DMS53 treated with DMSO at 0.1 percent for 48 hours (cell line): ENCODE data around the gene NDUFC2.
"Not testable (repeated sequence)": the region's sequence is repeated elsewhere in the genome, so short reads cannot be mapped to it uniquely, and the experiment has no call there.

Experiments used
- DNase-seq: peaks from one replicate; lab custom pipeline; 2025; ENCODE audit not compliant: unreplicated experiment; lab: John Stamatoyannopoulos, UW

The NDUFC2 gene

DNA sequence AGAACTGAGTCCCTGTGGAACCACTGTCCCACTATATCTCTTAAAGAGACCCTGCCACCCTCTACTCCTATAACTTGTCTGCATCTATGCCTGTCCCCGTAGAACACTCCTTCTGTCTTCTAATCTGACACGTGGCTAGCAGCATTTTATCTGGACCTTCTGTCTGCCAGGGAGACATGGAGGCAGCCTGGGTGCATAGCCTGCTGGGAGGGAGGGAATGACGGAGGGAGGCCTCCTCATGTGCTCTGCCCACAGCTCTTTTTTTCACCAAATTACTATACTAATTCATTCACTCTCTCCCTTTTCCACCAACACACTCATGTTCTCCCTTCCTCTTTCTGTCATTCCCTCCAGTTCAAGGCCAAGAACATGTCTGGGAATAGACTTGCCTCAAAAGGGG, 23.6 kb downstream of the NDUFC2 start:
- no peak for DNase-seq

DNA sequence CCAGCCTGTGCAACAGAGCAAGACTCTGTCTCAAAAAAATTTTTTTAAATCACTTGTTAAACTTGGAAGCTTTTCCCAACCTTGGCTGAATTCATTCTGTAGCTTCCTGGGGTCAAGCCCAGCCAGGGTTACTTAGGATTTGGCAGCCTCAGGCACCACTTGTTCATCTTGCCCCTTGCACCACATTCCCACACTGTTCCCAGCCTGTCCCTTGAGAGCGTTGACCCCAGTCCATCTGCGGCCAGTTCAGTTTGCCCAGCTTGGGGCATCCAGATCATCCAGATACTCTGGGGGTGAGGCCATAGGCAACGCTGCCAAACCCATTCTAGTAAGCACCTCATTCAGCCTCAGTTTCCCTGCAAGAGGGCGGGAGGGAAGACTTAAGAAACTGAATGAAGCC, 24.7 kb downstream of the NDUFC2 start:
- no peak for DNase-seq

DNA sequence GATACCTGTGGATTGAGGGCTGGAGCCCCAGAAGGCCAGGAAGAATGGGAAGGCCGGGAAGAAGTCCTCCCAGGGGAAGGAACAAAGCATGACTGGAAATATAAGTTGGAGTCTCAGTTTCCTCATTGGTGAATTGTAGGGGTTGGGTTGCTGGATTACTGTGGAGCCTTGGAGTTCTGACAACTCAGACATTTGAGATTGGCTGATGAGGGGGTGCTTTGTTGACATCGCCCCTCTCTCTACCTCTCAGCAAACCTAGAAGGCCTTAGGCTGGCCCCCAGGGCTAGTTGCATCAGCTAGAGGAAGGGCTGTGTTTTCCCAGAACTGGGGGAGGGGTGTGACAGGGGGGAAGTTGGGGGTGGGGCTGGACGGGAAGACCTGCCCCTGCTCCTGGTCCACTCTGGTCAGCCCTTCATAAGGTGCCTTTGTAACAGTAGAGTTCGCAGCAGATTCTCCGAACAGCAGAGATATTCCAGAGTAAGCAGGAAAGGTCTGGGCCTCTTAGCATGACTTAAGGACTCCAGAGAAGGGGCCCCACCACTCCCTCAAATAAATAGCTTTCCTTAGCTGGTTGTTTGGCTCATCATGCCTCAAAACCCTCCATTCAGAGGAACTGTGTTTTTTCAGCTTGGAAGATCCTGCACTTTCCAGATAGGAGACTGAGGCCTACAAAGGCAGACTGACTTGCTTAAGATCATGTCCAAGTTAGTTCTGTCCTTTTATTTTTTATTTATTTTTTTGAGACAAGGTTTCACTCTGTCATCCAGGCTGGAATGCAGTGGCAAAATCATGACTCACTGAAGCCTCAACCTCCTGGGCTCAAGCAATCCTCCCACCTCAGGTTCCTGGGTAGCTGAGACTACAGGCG, 28.5 kb downstream of the NDUFC2 start:
- DNase-seq: no peak

DNA sequence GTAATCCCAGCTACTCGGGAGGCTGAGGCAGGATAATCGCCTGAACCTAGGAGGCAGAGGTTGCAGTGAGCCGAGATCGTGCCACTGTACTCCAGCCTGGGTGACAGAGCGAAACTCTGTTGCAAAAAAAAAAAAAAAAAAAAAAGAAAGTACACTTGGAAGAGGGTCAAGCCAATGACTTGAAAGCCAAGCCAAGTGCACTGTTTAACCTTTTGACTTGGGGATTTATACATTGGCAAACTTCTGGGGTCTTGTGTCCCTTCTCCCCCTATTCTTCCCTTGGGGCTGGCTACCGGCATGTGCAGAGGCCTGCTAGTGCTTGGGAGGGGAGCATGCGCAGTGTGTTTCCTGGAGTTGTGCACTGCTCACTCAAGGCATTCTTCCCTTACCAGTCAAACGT, 30.3 kb downstream of the NDUFC2 start:
- DNase-seq: no peak

DNA sequence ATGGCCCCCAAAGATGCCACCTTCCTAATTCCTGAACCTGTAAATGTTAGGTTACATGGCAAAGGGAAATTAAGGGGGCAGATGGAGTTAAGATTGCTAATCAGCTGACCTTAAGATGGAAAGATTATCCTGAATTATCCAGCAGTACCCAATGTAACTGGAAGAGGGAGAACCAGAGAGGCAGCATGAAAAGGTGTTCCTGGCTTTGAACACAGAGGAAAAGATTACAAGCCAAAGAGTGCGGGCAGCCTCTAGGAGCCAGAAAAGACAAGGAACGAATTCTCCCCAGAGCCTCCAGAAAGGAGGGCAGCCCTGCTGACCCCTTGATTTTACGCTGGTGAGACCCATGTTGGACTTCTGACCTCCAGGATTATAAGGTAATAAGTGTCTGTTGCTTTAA, 31.1 kb downstream of the NDUFC2 start:
- DNase-seq: no peak

DNA sequence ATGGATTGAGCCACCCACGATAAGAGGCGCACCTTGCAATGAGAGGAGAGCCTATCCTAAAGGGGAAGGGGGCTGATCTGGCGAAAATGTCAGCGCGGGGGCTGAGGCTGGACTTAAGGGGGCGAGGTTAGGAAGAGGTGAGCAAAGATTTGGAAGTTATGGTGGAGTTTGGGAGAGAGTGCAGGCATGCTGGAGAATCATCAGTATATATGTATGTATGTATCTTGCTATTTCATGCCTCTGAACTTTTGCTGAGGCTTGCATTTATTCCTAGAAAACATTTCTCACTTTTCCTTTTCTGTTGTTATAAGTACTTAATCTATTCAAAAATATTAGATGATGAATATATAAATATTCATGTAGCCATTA, 33.2 kb downstream of the NDUFC2 start:
- no peak for DNase-seq

DNA sequence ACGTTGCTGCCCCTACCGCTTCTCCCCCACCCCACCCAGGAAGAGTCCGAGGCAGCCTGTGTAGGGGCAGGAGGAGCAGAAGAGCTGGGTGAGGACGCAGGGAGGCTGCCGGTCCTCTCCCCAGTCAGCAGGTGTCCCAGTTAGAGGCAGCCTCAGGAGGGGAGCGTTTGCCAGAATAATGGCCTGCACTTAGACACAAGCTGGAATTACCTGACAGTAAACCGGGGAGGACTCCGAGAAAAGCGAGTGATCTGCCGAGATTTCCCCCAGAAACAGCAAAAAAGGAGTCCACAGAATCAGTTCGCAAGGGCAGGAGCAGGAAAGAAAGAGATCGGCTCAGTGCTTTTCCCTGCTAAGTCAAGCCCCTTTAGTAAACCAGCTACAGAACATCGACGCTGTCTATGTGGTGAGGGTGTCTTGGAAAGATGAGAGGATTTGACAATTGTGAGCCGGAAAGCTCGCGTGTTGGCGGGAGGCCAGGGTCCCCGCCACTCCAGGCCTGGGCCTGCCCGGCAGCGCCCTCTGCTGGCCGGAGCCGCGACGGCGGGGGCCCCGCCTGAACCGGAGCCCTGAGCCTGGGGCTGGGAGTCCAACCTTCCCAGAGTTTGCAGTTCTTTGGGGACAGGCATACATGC, 33.7 kb downstream of the NDUFC2 start:
- peak; percentile 84 for DNase-seq

DNA sequence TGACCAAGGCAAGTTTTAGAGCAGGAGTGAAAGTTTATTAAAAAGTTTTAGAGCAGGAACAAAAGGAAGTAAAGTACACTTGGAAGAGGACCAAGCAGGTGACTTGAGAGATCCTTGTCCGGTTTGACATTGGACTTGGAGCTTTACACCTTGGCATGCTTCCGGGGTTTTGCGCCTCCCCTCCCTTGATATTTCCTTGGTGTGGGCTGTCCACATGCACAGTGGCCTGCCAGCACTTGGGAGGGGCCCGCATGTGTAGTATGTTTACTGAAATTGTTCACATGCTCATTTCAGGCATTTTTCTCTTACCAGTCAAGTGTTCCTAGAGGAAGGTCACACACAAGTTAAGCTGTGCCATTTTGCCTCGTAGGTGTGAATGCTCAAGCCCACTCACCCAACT, 35.0 kb downstream of the NDUFC2 start:
- no peak for DNase-seq

DNA sequence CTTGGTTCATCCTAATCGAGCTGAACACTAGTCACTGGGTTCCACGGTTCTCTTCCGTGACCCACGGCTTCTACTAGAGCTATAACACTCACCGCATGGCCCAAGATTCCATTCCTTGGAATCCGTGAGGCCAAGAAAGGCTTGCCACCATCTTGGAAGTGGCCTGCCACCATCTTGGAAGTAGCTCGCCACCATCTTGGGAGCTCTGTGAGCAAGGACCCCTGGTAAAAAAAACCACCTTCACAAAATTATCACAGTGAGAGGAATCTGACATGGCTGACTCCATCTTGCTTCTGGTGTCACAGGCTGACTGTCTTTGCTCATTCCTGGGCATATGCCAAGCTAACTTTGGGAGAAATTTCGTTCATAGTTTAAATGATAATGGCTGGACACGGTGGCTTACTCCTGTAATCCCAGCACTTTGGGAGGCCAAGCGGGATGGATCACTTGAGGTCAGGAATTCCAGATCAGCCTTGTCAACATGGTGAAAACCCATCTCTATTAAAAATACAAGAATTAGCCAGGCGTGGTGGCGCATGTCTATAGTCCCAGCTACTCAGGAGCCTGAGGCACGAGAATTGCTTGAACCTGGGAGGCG, 37.7 kb downstream of the NDUFC2 start:
- no peak for DNase-seq

DNA sequence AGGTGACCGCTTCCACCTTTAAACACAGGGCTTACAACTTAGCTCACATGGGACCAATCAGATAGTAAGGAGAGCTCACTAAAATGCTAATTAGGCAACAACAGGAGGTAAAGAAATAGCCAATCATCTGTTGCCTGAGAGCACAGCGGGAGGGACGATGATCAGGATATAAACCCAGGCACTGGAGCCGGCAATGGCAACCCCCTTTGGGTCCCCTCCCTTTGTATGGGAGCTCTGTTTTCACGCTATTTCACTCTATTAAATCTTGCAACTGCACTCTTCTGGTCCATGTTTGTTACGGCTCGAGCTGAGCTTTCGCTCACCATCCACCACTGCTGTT, 38.3 kb downstream of the NDUFC2 start:
- DNase-seq: not testable (repeated sequence)

DNA sequence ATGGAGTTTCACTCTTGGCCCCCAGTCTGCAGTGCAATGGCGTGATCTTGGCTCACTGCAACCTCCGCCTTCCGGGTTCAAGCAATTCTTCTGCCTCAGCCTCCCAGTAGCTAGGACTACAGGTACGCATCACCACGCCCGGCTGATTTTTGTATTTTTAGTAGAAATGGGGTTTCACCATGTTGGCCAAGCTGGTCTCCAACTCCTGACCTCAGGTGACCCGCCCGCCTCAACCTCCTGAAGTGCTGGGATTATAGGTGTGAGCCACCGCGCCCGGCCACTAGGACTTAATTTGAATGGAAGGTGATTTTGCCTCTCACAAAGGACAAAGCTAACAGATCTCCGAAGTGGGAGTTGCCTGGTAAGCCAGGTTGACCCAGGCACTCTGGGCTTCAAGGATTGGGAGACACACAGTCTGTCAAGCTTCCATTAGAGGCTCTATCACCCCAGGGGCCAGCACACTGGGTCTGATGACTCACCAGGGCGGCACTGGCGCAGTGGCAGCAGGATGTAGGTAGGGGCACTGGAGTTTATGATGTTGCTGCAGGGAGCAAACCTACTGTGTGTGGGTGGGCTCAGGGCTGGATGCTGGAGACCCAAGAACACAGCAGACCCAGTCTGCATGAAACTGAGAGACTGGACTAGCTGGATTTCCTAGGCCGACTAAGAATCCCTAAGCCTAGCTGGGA, 38.8 kb downstream of the NDUFC2 start:
- DNase-seq: no peak

DNA sequence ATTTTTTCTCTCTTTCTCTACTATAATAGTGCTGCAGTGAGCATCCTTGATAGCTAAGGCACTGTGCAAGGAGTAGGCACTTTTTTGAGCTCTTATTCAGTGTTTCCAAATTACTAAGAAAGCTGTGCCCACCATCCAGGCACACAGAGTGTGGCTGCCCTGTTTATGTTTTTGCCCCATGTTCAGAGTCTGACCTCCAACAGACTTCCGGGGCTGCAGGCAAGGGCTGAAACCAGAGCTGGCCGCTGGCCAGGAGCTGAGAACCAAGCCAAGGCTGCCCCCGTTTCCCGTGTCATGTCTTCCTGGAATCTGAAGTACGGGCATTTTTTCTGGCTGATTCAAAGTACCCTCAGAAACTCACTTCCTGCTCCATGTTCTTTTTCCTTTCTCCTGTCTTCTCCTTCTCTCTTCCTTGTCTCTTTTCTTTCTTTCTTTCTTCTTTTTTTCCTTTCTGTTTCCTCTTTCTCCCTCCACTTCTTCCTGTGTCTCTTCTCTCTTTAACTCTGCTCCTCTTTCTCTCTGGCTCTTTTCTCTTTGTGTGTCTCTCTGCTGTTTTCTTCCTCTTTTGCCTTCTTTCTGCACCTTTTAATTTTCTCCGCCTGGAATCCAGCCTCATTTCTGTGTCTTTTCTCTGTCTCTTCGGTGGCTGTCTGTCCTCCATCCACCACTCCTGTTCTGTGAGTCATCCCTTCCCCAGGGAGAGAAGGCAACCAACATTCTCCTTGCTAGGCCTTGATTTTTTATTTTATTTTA, 39.6 kb downstream of the NDUFC2 start:
- peak; percentile 91 for DNase-seq

DNA sequence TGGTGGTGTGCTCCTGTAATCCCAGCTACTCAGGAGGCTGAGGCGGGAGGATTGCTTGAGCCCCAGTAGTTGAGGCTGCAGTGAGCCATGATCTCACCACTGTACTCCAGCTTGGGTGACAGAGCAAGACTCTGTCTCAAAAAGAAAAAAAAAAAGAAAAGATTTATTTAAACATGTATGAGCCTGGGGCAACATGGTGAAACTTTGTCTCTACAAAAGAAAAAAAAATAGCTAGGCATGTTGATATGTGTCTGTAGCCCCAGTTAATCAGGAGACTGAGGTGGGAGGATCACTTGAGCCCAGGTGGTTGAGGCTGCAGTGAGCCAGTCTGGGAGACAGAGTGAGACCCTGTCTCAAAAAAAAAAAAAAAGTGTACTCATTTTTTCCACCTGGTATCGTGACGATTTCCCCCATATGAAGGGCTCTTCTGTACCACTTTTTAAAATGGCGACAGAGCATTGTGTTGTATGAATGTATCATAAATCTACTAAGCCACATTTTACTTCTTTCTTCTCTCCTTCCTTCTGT, 40.2 kb downstream of the NDUFC2 start:
- no peak for DNase-seq

DNA sequence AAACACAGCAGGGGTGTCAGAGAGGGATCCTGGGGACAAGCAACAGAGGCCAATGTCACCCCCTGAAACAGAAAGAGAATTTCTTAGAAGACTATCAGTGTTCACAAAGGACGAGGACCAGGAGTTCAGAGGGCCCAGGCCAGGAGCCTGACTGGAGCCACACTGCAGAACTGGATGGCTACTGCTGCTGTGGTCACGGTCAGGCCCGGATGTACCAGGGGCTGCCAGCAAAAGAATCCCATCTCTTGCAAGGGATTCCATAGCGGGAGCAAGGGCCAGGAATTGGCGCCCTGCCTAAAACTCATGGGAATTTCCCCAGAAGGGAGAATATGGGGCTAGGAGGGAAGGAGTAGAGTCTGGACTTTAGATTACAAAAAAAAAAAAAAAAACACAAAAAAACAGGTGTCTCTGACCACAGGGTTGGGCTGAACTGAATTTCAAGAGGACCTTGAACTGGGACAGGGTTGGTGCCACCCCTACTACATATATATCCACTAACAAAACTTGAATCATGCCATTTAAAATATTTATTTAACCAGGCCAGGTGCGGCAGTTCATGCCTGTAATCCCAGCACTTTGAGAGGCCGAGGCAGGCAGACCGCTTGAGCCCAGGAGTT, 40.9 kb downstream of the NDUFC2 start:
- DNase-seq: no peak

DNA sequence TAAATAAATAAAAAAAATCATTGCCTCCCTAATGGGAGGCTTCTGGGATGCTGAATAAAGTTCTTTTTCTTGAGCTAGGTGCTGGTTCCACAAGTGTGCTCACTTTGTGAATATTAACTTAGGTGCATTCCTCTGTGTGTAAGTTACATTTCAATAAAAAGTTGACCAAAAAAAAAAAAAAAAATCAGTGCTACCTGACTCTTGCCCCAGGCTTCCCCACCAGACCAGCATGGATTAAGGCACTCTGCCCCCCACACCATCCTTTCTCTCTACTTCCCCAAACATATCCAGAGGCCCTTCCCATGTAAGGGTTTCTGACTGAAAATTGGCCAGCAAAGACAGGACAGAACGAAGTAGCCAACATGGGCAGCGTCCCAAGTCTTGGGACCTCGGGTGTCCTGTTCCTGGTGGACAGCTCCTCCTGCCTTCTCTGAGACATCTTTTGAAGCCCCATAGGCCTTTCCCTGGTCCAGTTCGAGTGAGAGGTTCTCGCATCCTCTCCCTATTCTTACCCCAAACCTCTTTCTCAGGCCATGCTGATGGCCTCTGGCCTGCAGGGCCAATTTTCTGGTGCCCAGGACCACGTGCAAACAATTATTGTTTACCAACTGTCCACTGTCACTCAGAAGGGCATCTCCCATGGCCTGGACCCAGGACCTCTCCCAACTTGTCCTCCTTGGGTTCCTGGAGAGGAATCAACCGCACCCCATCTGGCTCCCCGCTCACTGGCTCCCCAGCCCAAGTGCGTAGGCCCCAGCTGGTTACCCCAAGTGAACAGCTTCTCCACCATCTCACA, 41.6 kb downstream of the NDUFC2 start:
- no peak for DNase-seq

DNA sequence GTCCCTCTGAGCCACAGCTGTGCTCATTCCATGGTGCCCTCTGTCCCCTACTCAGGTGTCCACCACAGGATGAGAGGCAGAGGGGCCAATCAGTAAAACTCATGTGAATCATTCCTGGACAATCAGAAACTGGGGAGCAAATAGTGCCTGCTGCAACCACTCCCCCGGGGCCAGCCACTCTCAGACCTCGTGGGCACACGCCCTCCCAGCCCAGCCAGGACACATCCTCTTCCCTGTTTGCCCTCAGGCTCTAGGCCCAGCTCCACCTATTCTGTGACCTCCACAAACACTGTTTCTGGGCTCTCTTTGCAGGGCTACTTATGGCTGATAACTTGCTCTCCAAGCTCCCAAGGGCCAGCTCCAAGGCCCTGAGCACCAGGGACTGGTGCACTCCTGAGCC, 42.6 kb downstream of the NDUFC2 start:
- DNase-seq: no peak

DNA sequence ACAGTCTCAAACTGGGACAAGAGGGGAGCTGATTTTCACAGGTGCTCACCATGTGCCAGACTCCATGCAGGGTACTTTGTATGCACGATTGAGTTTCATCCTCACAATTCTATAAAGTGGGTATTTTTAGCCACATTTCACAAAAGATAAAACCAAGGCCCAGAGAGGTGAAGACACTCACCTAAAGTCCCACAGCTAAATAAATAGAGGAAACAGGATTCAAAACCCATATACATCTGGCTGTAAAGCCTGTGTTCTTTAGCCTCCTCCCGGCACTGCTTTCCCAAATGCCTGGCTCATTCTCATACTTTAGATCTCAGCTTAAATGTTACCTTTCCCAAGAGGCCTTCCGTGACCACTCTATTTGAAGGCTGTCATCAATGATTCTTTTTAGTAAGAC, 43.3 kb downstream of the NDUFC2 start:
- no peak for DNase-seq

DNA sequence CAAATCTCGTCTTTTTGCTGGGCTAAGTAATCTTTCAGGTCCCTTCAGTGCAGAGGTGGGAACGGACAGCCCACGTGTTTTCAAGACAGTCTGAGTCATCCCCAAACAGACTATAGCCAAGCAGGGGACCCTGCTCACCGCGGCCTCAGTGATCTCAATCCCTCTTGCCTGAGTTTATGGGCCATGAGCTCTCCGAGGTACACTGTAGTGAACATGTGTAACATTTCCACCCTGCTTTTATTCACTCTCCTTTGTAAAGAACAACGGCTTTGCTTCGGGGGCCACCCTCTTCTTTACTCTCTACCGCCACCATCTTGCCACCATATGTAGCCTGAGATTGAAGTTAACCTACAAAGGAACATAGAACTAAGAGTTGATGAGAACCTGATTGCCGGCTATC, 45.0 kb downstream of the NDUFC2 start:
- DNase-seq: no peak

DNA sequence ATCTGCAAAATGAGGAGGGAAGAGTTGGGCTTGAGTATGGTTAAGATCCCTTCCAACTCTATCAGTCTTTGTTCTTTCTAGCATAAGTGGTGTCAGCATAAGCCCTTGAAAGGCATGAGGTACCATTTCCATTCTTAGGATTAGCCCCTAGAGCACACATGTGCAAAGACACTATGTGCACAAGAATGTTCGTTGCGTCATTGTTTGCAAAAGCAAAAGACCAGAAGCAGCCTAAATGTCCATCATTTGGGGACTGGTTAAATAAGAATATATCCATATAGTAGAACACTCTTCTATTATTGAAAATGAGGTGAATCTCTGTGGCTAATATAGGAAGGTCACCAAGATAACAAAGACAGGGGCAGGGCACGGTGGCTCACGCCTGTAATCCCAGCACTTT, 46.6 kb downstream of the NDUFC2 start:
- no peak for DNase-seq

DNA sequence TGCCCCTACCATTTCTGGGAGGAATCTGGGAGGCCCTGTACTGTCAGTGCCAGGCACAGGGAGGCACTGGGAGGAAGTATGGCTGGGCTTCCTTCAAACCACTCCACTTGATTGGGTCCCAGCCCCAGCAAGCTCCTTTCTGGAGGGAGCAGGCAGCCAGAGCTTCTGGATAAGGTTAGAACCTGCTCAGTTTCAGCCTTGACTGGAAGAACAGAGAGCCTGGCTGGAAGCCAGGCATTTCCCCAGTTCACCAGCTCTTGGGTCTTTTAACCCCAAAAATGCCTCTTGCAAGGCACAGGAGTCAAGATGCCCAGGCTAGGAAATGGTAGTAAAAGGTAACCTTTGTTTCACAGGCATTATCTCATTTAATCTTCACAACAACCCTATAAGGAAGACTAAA, 47.6 kb downstream of the NDUFC2 start:
- no peak for DNase-seq
